ENCODE results near the gene ALKBH6.

DNA sequence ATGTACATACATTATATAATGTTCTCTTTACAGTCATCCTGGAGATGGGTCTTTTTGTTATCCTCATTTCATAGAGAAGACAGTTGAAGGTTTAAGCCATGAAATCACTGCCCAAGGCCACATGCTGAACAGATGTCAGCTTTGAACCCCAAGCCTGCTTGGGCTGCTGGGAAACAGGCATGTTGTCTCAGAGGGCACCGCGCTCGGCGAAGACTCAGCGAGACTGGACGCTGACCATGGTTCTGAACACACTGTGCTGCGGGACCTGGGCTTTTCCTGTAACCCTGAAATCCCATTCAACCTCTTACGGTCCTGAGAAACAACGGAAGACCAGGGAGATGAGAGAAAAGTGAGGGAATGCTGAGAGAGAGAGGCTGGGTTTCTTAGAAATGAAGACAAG is 50.5 kb downstream of the ALKBH6 start:
- TF ChIP-seq EZH2 (IDR thresholded peaks at IDR 0.05) (peak; percentile 25), CTCF (IDR thresholded peaks at IDR 0.05) (no peak)

Measured in neural progenitor cell (in vitro differentiated cells).